C4-2B (cell line): Measurements from ENCODE around the gene SEMA3C.

Source experiments
- CTCF ChIP-seq: fragments of 450-650 bp; conservative IDR thresholded peaks from 2 replicates; pipeline ENCODE4 v1.5.1; 2017; ENCODE audit warnings: mild to moderate bottlenecking
- ZFX ChIP-seq: fragments of 450-650 bp; IDR thresholded peaks from 2 replicates; pipeline ENCODE4 v1.6.1; 2017

GRCh38 chr7:80732630-80733029 lies 186.2 kb downstream of the SEMA3C start:
- TF ChIP-seq CTCF (peak; percentile 68), ZFX (no peak)
